Bone marrow (tissue), 2 donors: ENCODE results near the gene GAPDHS.

Source experiments
- DNase-seq, 2 donors: peaks; one replicate each; lab custom pipeline; 2025; lab: John Stamatoyannopoulos, UW

Gene GAPDHS

GRCh38 chr19:35540356-35540927 is 7.2 kb downstream of the GAPDHS start:
- no peak for DNase-seq

GRCh38 chr19:35542209-35542608 is 9.0 kb downstream of the GAPDHS start:
- DNase-seq: no peak

GRCh38 chr19:35543280-35544109 is 10.2 kb downstream of the GAPDHS start:
- DNase-seq: no peak

GRCh38 chr19:35544110-35544802 is 11.0 kb downstream of the GAPDHS start:
- DNase-seq: no peak

GRCh38 chr19:35545001-35545854 is 12.0 kb downstream of the GAPDHS start, which contains the start of gene TMEM147:
TMEM147 (plus strand) TSS chr19:35545626; CDS start chr19:35545740, 114 bp downstream.
- DNase-seq: peak; percentile 43 to 73

GRCh38 chr19:35545855-35546381 is 12.7 kb downstream of the GAPDHS start:
- DNase-seq: no peak

- DNase-seq: no peak
Observed at GRCh38 chr19:35546532-35546931, 13.3 kb downstream of the GAPDHS start.

GRCh38 chr19:35549174-35549788 is 16.0 kb downstream of the GAPDHS start:
- peak; percentile 8 to 46 for DNase-seq

GRCh38 chr19:35549879-35550523 is 16.7 kb downstream of the GAPDHS start:
- no peak for DNase-seq

GRCh38 chr19:35551091-35551810 is 18.0 kb downstream of the GAPDHS start:
- no peak for DNase-seq

GRCh38 chr19:35552534-35553384 is 19.5 kb downstream of the GAPDHS start:
- DNase-seq: no peak

- DNase-seq: no peak
Observed at GRCh38 chr19:35553385-35554000, 20.2 kb downstream of the GAPDHS start.

- no peak for DNase-seq
Observed at GRCh38 chr19:35554076-35554475, 20.8 kb downstream of the GAPDHS start.

- DNase-seq: no peak
Observed at GRCh38 chr19:35555301-35556005, 22.2 kb downstream of the GAPDHS start.

- no peak for DNase-seq
Observed at GRCh38 chr19:35556025-35556590, 22.9 kb downstream of the GAPDHS start.

- DNase-seq: no peak
Observed at GRCh38 chr19:35556846-35557538, 23.7 kb downstream of the GAPDHS start.
